ENCODE data around the gene RPRD1A.
"Not testable (repeated sequence)": the region's sequence is repeated elsewhere in the genome, so short reads cannot be mapped to it uniquely, and the experiment has no call there.

DNA sequence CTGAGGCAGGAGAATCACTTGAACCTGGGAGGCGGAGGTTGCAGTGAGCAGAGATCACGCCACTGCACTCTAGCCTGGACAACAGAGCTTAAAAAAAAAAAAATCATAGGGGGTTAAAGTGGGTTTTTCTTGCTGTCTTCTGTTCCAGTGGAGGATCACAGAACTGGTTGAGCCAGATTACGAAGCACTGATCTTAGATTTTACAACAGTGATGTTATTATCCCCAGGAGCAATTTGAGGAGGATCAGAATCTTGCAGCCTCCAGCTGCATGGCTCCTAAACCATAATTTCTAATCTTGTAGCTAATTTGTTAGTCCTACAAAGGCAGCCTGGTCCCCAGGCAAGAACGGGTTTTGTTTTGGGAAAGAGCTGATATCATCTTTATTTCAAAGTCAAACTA is 99.5 kb downstream of the RPRD1A start:
- not testable (repeated sequence) for TF ChIP-seq CHD1 (IDR thresholded peaks at IDR 0.05; ENCODE audit: low read length); ETV6 (IDR thresholded peaks at IDR 0.05; ENCODE audit: borderline replicate concordance in 1 of 2, low read depth in 2 of 2, low read length in 1 of 2); ETV6 (CRISPR knock-in tag; IDR thresholded peaks at IDR 0.05; ENCODE audit: borderline replicate concordance); HDAC2 (IDR thresholded peaks at IDR 0.05); JUN (IDR thresholded peaks at IDR 0.05; ENCODE audit: borderline replicate concordance, low read depth, low read length); JUN (CRISPR knock-in tag; IDR thresholded peaks at IDR 0.05; ENCODE audit: borderline replicate concordance); ZNF280B (CRISPR knock-in tag; IDR thresholded peaks at IDR 0.05); GATA2 (CRISPR knock-in tag; IDR thresholded peaks at IDR 0.05); ZBTB1 (CRISPR knock-in tag; IDR thresholded peaks at IDR 0.05; ENCODE audit: borderline replicate concordance, low read depth); JUNB (CRISPR knock-in tag; conservative IDR thresholded peaks at IDR 0.05); SAFB2 (IDR thresholded peaks at IDR 0.05; ENCODE audit: borderline replicate concordance, low read depth, low read length, severe bottlenecking)
